ENCODE results near the gene THBD.

THBD gene

GRCh38 chr20:23050847-23051627 is 1.6 kb upstream of the THBD start:
- Histone ChIP-seq H3K27me3 (ENCODE audit: insufficient read depth, low read length) (no peaks in the 10 kb centered on the region), H3K4me2 (ENCODE audit: low read length) (no peak overlapping the region), H3K9me3 (ENCODE audit: low read length) (no peaks in the 10 kb centered on the region), H2AFZ (ENCODE audit: low read length) (no peak overlapping the region), H3K79me2 (ENCODE audit: insufficient read depth, low read length) (no peaks in the 10 kb centered on the region), H3K36me3 (ENCODE audit: insufficient read depth, low read length) (no peaks in the 10 kb centered on the region), H3K4me1 (ENCODE audit: insufficient read depth, low read length, severe bottlenecking) (no peaks in the 10 kb centered on the region), H4K20me1 (ENCODE audit: insufficient read depth, low read length) (no peaks in the 10 kb centered on the region), H3K9ac (ENCODE audit: low read length) (no peak overlapping the region), H3K27ac (ENCODE audit: low read depth, low read length, poor library complexity, severe bottlenecking) (no peak overlapping the region), H3K9me2 (ENCODE audit: low read depth, low read length) (no peaks in the 10 kb centered on the region), H3F3A (ENCODE audit: insufficient read depth, low read length) (no peaks in the 10 kb centered on the region), H3K4me3 (ENCODE audit: low read depth, low read length, poor library complexity, severe bottlenecking) (no peak overlapping the region)
- peak; percentile 29; the same call in 1 of the 2 replicates for TF ChIP-seq CTCF (IDR thresholded peaks at IDR 0.05; ENCODE audit: low read length)
- no peak for TF ChIP-seq EZH2 (IDR thresholded peaks at IDR 0.05; ENCODE audit: borderline replicate concordance, low read length)

- no peaks in the 10 kb centered on the region for H3K79me2 ChIP-seq (ENCODE audit: insufficient read depth, low read length)
- no peak overlapping the region for H3K27ac ChIP-seq (ENCODE audit: low read depth, low read length, poor library complexity, severe bottlenecking)
- H3K4me3 ChIP-seq (ENCODE audit: low read depth, low read length, poor library complexity, severe bottlenecking): no peak overlapping the region
- H2AFZ ChIP-seq (ENCODE audit: low read length): no peak overlapping the region
- no peaks in the 10 kb centered on the region for H3K9me3 ChIP-seq (ENCODE audit: low read length)
- no peaks in the 10 kb centered on the region for H3F3A ChIP-seq (ENCODE audit: insufficient read depth, low read length)
- H3K9me2 ChIP-seq (ENCODE audit: low read depth, low read length): no peaks in the 10 kb centered on the region
- no peak overlapping the region for H3K9ac ChIP-seq (ENCODE audit: low read length)
- no peak overlapping the region for H3K4me2 ChIP-seq (ENCODE audit: low read length)
- H3K4me1 ChIP-seq (ENCODE audit: insufficient read depth, low read length, severe bottlenecking): no peaks in the 10 kb centered on the region
- H3K36me3 ChIP-seq (ENCODE audit: insufficient read depth, low read length): no peaks in the 10 kb centered on the region
- no peaks in the 10 kb centered on the region for H3K27me3 ChIP-seq (ENCODE audit: insufficient read depth, low read length)
- TF ChIP-seq EZH2 (IDR thresholded peaks at IDR 0.05; ENCODE audit: borderline replicate concordance, low read length): no peak
- TF ChIP-seq CTCF (IDR thresholded peaks at IDR 0.05; ENCODE audit: low read length): no peak
- H4K20me1 ChIP-seq (ENCODE audit: insufficient read depth, low read length): no peaks in the 10 kb centered on the region
Measured at GRCh38 chr20:23050076-23050838, 785 bp upstream of the THBD start.

- no peaks in the 10 kb centered on the region for H3K27me3 ChIP-seq (ENCODE audit: insufficient read depth, low read length)
Measured at GRCh38 chr20:23048283-23049200, 930 bp downstream of the THBD start.

More at GRCh38 chr20:23048283-23049200, 930 bp downstream of the THBD start:
- Histone ChIP-seq H4K20me1 (ENCODE audit: insufficient read depth, low read length) (no peaks in the 10 kb centered on the region), H3K36me3 (ENCODE audit: insufficient read depth, low read length) (no peaks in the 10 kb centered on the region), H2AFZ (ENCODE audit: low read length) (no peak overlapping the region), H3K27ac (ENCODE audit: low read depth, low read length, poor library complexity, severe bottlenecking) (no peak overlapping the region), H3K9ac (ENCODE audit: low read length) (no peak overlapping the region), H3K9me3 (ENCODE audit: low read length) (no peaks in the 10 kb centered on the region), H3K9me2 (ENCODE audit: low read depth, low read length) (no peaks in the 10 kb centered on the region), H3K79me2 (ENCODE audit: insufficient read depth, low read length) (no peaks in the 10 kb centered on the region), H3K4me1 (ENCODE audit: insufficient read depth, low read length, severe bottlenecking) (no peaks in the 10 kb centered on the region), H3F3A (ENCODE audit: insufficient read depth, low read length) (no peaks in the 10 kb centered on the region), H3K4me3 (ENCODE audit: low read depth, low read length, poor library complexity, severe bottlenecking) (no peak overlapping the region), H3K4me2 (ENCODE audit: low read length) (no peak overlapping the region)
- TF ChIP-seq EZH2 (IDR thresholded peaks at IDR 0.05; ENCODE audit: borderline replicate concordance, low read length) (no peak), CTCF (IDR thresholded peaks at IDR 0.05; ENCODE audit: low read length) (no peak)
